SK-N-SH treated with all-trans-retinoic acid at 6 μM for 48 hours (cell line): Measurements from ENCODE around the gene FAM186B.

Source experiments
- ARNTL ChIP-seq: fragments of 450-650 bp; formaldehyde crosslinking; IDR thresholded peaks from 2 replicates; pipeline ENCODE4 v1.5.0; 2020; ENCODE audit warnings: low read depth, mild to moderate bottlenecking, moderate library complexity, borderline replicate concordance
- CSDC2 ChIP-seq: fragments of 250-450 bp; sonication (Bioruptor Pico); IDR thresholded peaks from 2 replicates; pipeline ENCODE4 v1.5.0; 2020; ENCODE audit warnings: mild to moderate bottlenecking, moderate library complexity
- CSRNP3 ChIP-seq: fragments of 250-450 bp; sonication (Bioruptor Pico); IDR thresholded peaks from 2 replicates; pipeline ENCODE4 v1.5.1; 2021; ENCODE audit warnings: mild to moderate bottlenecking, moderate library complexity
- GLIS3 ChIP-seq: fragments of 250-450 bp; sonication (Bioruptor Pico); IDR thresholded peaks from 2 replicates; pipeline ENCODE4 v1.5.0; 2020; ENCODE audit warnings: mild to moderate bottlenecking, moderate library complexity
- PATZ1 ChIP-seq: fragments of 250-450 bp; sonication (Bioruptor Pico); IDR thresholded peaks from 2 replicates; pipeline ENCODE4 v1.8.0; 2020; ENCODE audit warnings: mild to moderate bottlenecking, moderate library complexity, borderline replicate concordance
- POU6F1 ChIP-seq: fragments of 250-450 bp; sonication (Bioruptor Pico); IDR thresholded peaks from 2 replicates; pipeline ENCODE4 v1.8.0; 2021; ENCODE audit warnings: low read depth, mild to moderate bottlenecking, moderate library complexity, borderline replicate concordance
- PPARA ChIP-seq: fragments of 250-450 bp; sonication (Bioruptor Pico); IDR thresholded peaks from 2 replicates; pipeline ENCODE4 v1.5.0; 2020; ENCODE audit warnings: mild to moderate bottlenecking, borderline replicate concordance
- RARB ChIP-seq: fragments of 250-450 bp; sonication (Bioruptor Pico); IDR thresholded peaks from 2 replicates; pipeline ENCODE4 v1.8.0; 2021; ENCODE audit warnings: mild to moderate bottlenecking, moderate library complexity
- TOX ChIP-seq: fragments of 250-450 bp; sonication (Bioruptor Pico); IDR thresholded peaks from 2 replicates; pipeline ENCODE4 v1.8.0; 2021; ENCODE audit warnings: mild to moderate bottlenecking, moderate library complexity, borderline replicate concordance
- ZC3H10 ChIP-seq: fragments of 250-450 bp; sonication (Bioruptor Pico); IDR thresholded peaks from 2 replicates; pipeline ENCODE4 v1.5.1; 2021; ENCODE audit warnings: mild to moderate bottlenecking, moderate library complexity
- ZNF565 ChIP-seq: fragments of 450-650 bp; formaldehyde crosslinking; conservative IDR thresholded peaks from 2 replicates; pipeline ENCODE4 v1.5.0; 2020; ENCODE audit warnings: low read depth, mild to moderate bottlenecking, moderate library complexity
- ZNF8 ChIP-seq: fragments of 450-650 bp; formaldehyde crosslinking; IDR thresholded peaks from 2 replicates; pipeline ENCODE4 v1.5.0; 2020; ENCODE audit warnings: mild to moderate bottlenecking, moderate library complexity
- TF ChIP-seq, protein P1 (sequence below): fragments of 250-450 bp; sonication (Bioruptor Pico); IDR thresholded peaks from 2 replicates; pipeline ENCODE4 v1.5.1; 2020; ENCODE audit warnings: low read depth, mild to moderate bottlenecking, moderate library complexity

DNA sequence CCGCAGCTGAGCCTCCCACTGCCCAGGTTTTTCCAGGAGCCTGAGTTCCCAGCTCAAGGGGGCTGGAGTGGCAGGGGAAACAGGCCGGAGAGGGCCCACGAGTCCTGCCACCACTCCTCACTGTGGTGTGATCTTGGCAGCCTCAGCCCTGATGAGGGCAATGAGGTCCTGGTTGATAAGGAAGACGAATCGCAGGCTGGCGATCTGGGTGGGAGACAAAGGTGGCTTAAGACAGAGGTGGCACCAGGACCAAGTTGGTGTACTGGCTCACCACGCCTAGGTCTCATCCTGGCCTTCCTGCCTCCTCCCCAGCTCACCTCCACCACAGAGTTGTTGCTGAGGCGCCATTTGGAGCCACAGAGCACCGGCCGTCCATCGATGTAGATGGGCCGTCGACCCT lies 46.9 kb downstream of the FAM186B start:
- TF ChIP-seq PPARA: no peak
- TF ChIP-seq POU6F1 (CRISPR knock-in tag): no peak
- no peak for TF ChIP-seq CSRNP3 (CRISPR knock-in tag)
- TF ChIP-seq PATZ1 (CRISPR knock-in tag): no peak
- no peak for TF ChIP-seq ZNF565 (CRISPR knock-in tag)
- TF ChIP-seq ARNTL (CRISPR knock-in tag): no peak
- TF ChIP-seq GLIS3 (CRISPR knock-in tag): no peak
- TF ChIP-seq TOX (CRISPR knock-in tag): no peak
- TF ChIP-seq ZC3H10: no peak
- no peak for TF ChIP-seq RARB
- TF ChIP-seq, protein P1, sequence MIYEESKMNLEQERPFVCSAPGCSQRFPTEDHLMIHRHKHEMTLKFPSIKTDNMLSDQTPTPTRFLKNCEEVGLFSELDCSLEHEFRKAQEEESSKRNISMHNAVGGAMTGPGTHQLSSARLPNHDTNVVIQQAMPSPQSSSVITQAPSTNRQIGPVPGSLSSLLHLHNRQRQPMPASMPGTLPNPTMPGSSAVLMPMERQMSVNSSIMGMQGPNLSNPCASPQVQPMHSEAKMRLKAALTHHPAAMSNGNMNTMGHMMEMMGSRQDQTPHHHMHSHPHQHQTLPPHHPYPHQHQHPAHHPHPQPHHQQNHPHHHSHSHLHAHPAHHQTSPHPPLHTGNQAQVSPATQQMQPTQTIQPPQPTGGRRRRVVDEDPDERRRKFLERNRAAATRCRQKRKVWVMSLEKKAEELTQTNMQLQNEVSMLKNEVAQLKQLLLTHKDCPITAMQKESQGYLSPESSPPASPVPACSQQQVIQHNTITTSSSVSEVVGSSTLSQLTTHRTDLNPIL (CRISPR knock-in tag): no peak
- no peak for TF ChIP-seq ZNF8 (CRISPR knock-in tag)
- TF ChIP-seq CSDC2 (CRISPR knock-in tag): no peak
